H9 (cell line): ENCODE measurements around the gene GSN. TPM values are rescaled to one million over a fixed set of nuclear protein-coding genes. Genes with fewer than 3 reads are reported as not detected.

ENCODE experiments used
- DNase-seq: peaks from one replicate; pipeline ENCODE4 v3.0.0-alpha.2; 2017
- H2AFZ ChIP-seq: one replicate; pipeline ENCODE4 v1.6.1; 2013; ENCODE audit warnings: mild to moderate bottlenecking, low read length, control low read depth, moderate library complexity
- H2AK5ac ChIP-seq: 2 replicates; pipeline ENCODE4 v1.6.1; 2013; ENCODE audit warnings: low read length, control low read depth, mixed read lengths; ENCODE audit not compliant: insufficient read length
- H2BK120ac ChIP-seq: one replicate; pipeline ENCODE4 v1.6.1; 2013; ENCODE audit warnings: low read depth, mild to moderate bottlenecking, low read length, control low read depth, inconsistent platforms; ENCODE audit not compliant: poor library complexity, severe bottlenecking
- H2BK12ac ChIP-seq: 2 replicates; pipeline ENCODE4 v1.6.1; 2013; ENCODE audit warnings: low read length, control low read depth, mixed read lengths, low read depth; ENCODE audit not compliant: insufficient read length
- H2BK15ac ChIP-seq: 2 replicates; pipeline ENCODE4 v1.6.1; 2013; ENCODE audit warnings: low read depth, low read length, control low read depth
- H2BK20ac ChIP-seq: one replicate; pipeline ENCODE4 v1.6.1; 2013; ENCODE audit warnings: low read depth, mild to moderate bottlenecking, low read length, control low read depth, inconsistent platforms; ENCODE audit not compliant: poor library complexity, severe bottlenecking
- H2BK5ac ChIP-seq: 2 replicates; pipeline ENCODE4 v1.6.1; 2013; ENCODE audit warnings: low read length, control low read depth, mixed read lengths; ENCODE audit not compliant: insufficient read length
- H3K14ac ChIP-seq: 2 replicates; pipeline ENCODE4 v1.6.1; 2013; ENCODE audit warnings: low read length, control low read depth; ENCODE audit not compliant: insufficient read depth
- H3K18ac ChIP-seq: 2 replicates; pipeline ENCODE4 v1.6.1; 2013; ENCODE audit warnings: low read depth, mild to moderate bottlenecking, mixed read lengths, low read length, control low read depth; ENCODE audit not compliant: insufficient read length
- H3K23ac ChIP-seq: 2 replicates; pipeline ENCODE4 v1.6.1; 2013; ENCODE audit warnings: low read length, control low read depth, mixed read lengths, low read depth; ENCODE audit not compliant: insufficient read length
- H3K23me2 ChIP-seq: 2 replicates; pipeline ENCODE4 v1.6.1; 2013; ENCODE audit warnings: low read depth, mild to moderate bottlenecking, mixed read lengths, low read length, control low read depth; ENCODE audit not compliant: insufficient read length, poor library complexity, severe bottlenecking
- H3K27ac ChIP-seq: 2 replicates; pipeline ENCODE4 v1.5.1; 2013; ENCODE audit warnings: low read length, control low read depth, mixed read lengths, low read depth; ENCODE audit not compliant: insufficient read length
- H3K27me3 ChIP-seq: 2 replicates; pipeline ENCODE4 v1.6.1; 2013; ENCODE audit warnings: low read length, control low read depth, inconsistent platforms; ENCODE audit not compliant: insufficient read depth
- H3K4ac ChIP-seq: 2 replicates; pipeline ENCODE4 v1.6.1; 2013; ENCODE audit warnings: low read depth, mild to moderate bottlenecking, control low read depth, inconsistent platforms, low read length, moderate library complexity
- H3K4me1 ChIP-seq: 2 replicates; pipeline ENCODE4 v1.6.1; 2013; ENCODE audit warnings: low read length, control low read depth, inconsistent platforms; ENCODE audit not compliant: insufficient read depth
- H3K4me2 ChIP-seq: 2 replicates; pipeline ENCODE4 v1.6.1; 2013; ENCODE audit warnings: low read length, control low read depth, mixed read lengths; ENCODE audit not compliant: insufficient read length, insufficient read depth
- H3K56ac ChIP-seq: 2 replicates; pipeline ENCODE4 v1.6.1; 2013; ENCODE audit warnings: low read depth, mild to moderate bottlenecking, mixed read lengths, low read length, control low read depth; ENCODE audit not compliant: insufficient read length
- H3K79me1 ChIP-seq: 2 replicates; pipeline ENCODE4 v1.6.1; 2013; ENCODE audit warnings: low read depth, mild to moderate bottlenecking, moderate library complexity, low read length, control low read depth, inconsistent platforms; ENCODE audit not compliant: insufficient read depth, poor library complexity, severe bottlenecking
- H3K79me2 ChIP-seq: 2 replicates; pipeline ENCODE4 v1.6.1; 2013; ENCODE audit warnings: low read length, control low read depth, inconsistent platforms; ENCODE audit not compliant: insufficient read depth
- H3K9ac ChIP-seq: 2 replicates; pipeline ENCODE4 v1.6.1; 2013; ENCODE audit warnings: low read length, control low read depth, mixed read lengths; ENCODE audit not compliant: insufficient read length; ENCODE audit errors: extremely low read depth
- H3K9me3 ChIP-seq: one replicate; pipeline ENCODE4 v1.6.1; 2013; ENCODE audit warnings: low read depth, low read length, inconsistent platforms; ENCODE audit not compliant: control insufficient read depth
- H3T11ph ChIP-seq: one replicate; pipeline ENCODE4 v1.6.1; 2013; ENCODE audit warnings: mild to moderate bottlenecking, low read length, control low read depth, inconsistent platforms
- H4K20me1 ChIP-seq: one replicate; pipeline ENCODE4 v1.6.1; 2013; ENCODE audit not compliant: control insufficient read depth, insufficient read length, insufficient read depth
- H4K5ac ChIP-seq: 2 replicates; pipeline ENCODE4 v1.6.1; 2013; ENCODE audit warnings: low read depth, mild to moderate bottlenecking, mixed read lengths, low read length, control low read depth; ENCODE audit not compliant: insufficient read length
- H4K8ac ChIP-seq: replicated peaks from 2 replicates; pipeline ENCODE4 v1.6.1; 2013; ENCODE audit warnings: low read length, control low read depth, mixed read lengths, low read depth; ENCODE audit not compliant: insufficient read length
- H4K91ac ChIP-seq: 2 replicates; pipeline ENCODE4 v1.6.1; 2013; ENCODE audit warnings: low read depth, mild to moderate bottlenecking, moderate library complexity, mixed read lengths, low read length, control low read depth; ENCODE audit not compliant: insufficient read length
- H3K27ac Mint-ChIP-seq, 3 experiments: 2 replicates in 2 of 3; 3 replicates in 1 of 3; pipeline ENCODE4 v1.8.0; 2020 to 2021; ENCODE audit warnings: mixed read lengths in 3 of 3, mild to moderate bottlenecking in 1 of 3, moderate library complexity in 1 of 3
- H3K27me3 Mint-ChIP-seq: 2 replicates; pipeline ENCODE4 v1.8.0; 2021; ENCODE audit warnings: low read depth, mild to moderate bottlenecking, moderate library complexity, mixed read lengths
- H3K36me3 Mint-ChIP-seq, 3 experiments: 2 replicates in 2 of 3; 3 replicates in 1 of 3; pipeline ENCODE4 v1.8.0; 2020 to 2021; ENCODE audit warnings: low read depth in 3 of 3, mixed read lengths in 3 of 3; ENCODE audit not compliant: insufficient read depth in 1 of 3
- H3K4me1 Mint-ChIP-seq, 2 experiments: 2 replicates each; pipeline ENCODE4 v1.8.0; 2020; ENCODE audit warnings: mixed read lengths in 2 of 2
- H3K4me3 Mint-ChIP-seq, 2 experiments: 2 replicates in 1 of 2; 3 replicates in 1 of 2; pipeline ENCODE4 v1.8.0; 2020 to 2021; ENCODE audit warnings: mild to moderate bottlenecking in 2 of 2, mixed read lengths in 2 of 2, moderate library complexity in 1 of 2
- H3K9me3 Mint-ChIP-seq, 2 experiments: 2 replicates in 1 of 2; 3 replicates in 1 of 2; pipeline ENCODE4 v1.8.0; 2020; ENCODE audit warnings: mild to moderate bottlenecking in 2 of 2, mixed read lengths in 2 of 2, moderate library complexity in 1 of 2
- CTCF ChIP-seq: fragments of 200-600 bp; sonication (generic); conservative IDR thresholded peaks from 3 replicates; pipeline ENCODE4 v1.8.0; 2021; ENCODE audit warnings: antibody characterized with exemption, mild to moderate bottlenecking
- WGBS: extraction: QIAGEN DNeasy Blood & Tissue Kit; methylation state at CpG from one replicate; pipeline ENCODE4 v1.1.7; 2013; ENCODE audit warnings: missing lambda C conversion rate, low lambda C conversion rate, mixed read lengths; ENCODE audit not compliant: insufficient read length; ENCODE audit errors: extremely low coverage; 5-methylcytosine and 5-hydroxymethylcytosine counted together
- total RNA-seq: library from RNA; stranded (reverse); gene quantifications from 2 replicates; pipeline ENCODE4 v1.2.1, GENCODE V29; 2021

The GSN gene
- total RNA-seq, 1 experiment from 2014 or later, result 14.9 TPM

- Histone ChIP-seq H3T11ph (no peak overlapping the region), H3K4me2 (no peak overlapping the region), H3K27ac (no peak overlapping the region), H2AFZ (no peak overlapping the region), H2AK5ac (no peak overlapping the region), H2BK120ac (no peak overlapping the region), H3K23me2 (peaks cover 5% of the 10 kb centered on the region), H2BK15ac (no peak overlapping the region), H2BK12ac (no peak overlapping the region), H4K5ac (no peak overlapping the region), H2BK20ac (no peak overlapping the region), H3K23ac (no peak overlapping the region), H3K4me1 (no peaks in the 10 kb centered on the region), H3K27me3 (no peaks in the 10 kb centered on the region; the same call in 1 of the 2 replicates), H3K56ac (no peak overlapping the region), H3K79me1 (no peaks in the 10 kb centered on the region), H4K91ac (no peak overlapping the region), H4K20me1 (no peaks in the 10 kb centered on the region), H3K79me2 (no peaks in the 10 kb centered on the region), H3K18ac (no peak overlapping the region), H3K4ac (no peak overlapping the region), H3K14ac (no peak overlapping the region), H3K9me3 (no peaks in the 10 kb centered on the region), H2BK5ac (no peak overlapping the region), H4K8ac (no peak overlapping the region), H3K9ac (no peak overlapping the region)
- Mint-ChIP-seq H3K4me3 (no peak overlapping the region), H3K27ac (no peak overlapping the region), H3K27me3 (peaks cover 27% of the 10 kb centered on the region), H3K36me3 (peaks cover 3 to 7% (median 3%) of the 10 kb centered on the region in 3 experiments; a peak in 5 of 7 replicates), H3K4me1 (peaks cover 14 to 38% of the 10 kb centered on the region in 2 experiments), H3K9me3 (peaks cover 0 to 4% of the 10 kb centered on the region in 2 experiments; a peak in 2 of 5 replicates)
- no peak for DNase-seq
- no CpG with 5 or more reads among the region's 2 CpGs for WGBS
- no peak for TF ChIP-seq CTCF
These were observed 97.6 kb downstream of the GSN start for GRCh38 chr9:121365564-121365963.
